ENCODE measurements around the gene PIP5K1C. TPM values are rescaled to one million over a fixed set of nuclear protein-coding genes. Genes with fewer than 3 reads are reported as not detected.

The PIP5K1C gene
- total RNA-seq, 2 donors from 2014 or later = 16.6 to 30.7 TPM

DNA sequence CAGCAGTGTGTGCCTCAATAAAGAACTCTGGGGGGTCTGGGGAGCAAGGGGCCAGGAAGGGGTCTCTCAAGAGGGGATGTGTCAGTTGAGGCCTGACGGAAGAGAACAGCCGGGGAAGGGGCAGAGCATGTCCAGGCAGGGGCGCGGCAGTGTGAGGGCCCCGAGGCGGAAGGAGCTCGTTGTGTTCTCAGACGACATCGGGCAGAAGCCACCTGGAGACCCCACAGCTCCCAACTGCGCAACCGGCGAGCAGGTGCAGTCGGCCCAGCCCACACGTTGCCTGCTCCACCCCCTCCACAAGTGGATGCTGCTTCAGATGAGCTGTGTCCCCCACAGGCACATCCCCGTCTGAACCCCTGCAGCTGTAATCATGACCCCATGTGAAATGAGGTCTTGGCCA is 78.6 kb downstream of the PIP5K1C start:
- no peak for DNase-seq
- H3K27ac ChIP-seq = no peak overlapping the region
- no peaks in the 10 kb centered on the region for H3K27me3 ChIP-seq
- H3K4me3 ChIP-seq = no peak overlapping the region
- H3K9me3 ChIP-seq = no peaks in the 10 kb centered on the region
- ATAC-seq = no peak
- WGBS, 2 donors = 90 to 96% methylated on average over 8 to 12 of the region's 15 CpGs
- H3K4me1 ChIP-seq = peaks cover 23% of the 10 kb centered on the region
- intact Hi-C loops (cut with DNase I) = no loop called here
- H3K36me3 ChIP-seq (replicated peaks in 1 of 2; ENCODE audit: insufficient read depth in 1 of 2, low read depth in 2 of 2) = peaks cover 0 to 2% of the 10 kb centered on the region in 2 donors
- TF ChIP-seq POLR2A (IDR thresholded peaks at IDR 0.05) = no peak
- TF ChIP-seq, protein P1, sequence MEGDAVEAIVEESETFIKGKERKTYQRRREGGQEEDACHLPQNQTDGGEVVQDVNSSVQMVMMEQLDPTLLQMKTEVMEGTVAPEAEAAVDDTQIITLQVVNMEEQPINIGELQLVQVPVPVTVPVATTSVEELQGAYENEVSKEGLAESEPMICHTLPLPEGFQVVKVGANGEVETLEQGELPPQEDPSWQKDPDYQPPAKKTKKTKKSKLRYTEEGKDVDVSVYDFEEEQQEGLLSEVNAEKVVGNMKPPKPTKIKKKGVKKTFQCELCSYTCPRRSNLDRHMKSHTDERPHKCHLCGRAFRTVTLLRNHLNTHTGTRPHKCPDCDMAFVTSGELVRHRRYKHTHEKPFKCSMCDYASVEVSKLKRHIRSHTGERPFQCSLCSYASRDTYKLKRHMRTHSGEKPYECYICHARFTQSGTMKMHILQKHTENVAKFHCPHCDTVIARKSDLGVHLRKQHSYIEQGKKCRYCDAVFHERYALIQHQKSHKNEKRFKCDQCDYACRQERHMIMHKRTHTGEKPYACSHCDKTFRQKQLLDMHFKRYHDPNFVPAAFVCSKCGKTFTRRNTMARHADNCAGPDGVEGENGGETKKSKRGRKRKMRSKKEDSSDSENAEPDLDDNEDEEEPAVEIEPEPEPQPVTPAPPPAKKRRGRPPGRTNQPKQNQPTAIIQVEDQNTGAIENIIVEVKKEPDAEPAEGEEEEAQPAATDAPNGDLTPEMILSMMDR (IDR thresholded peaks at IDR 0.05) = no peak

DNA sequence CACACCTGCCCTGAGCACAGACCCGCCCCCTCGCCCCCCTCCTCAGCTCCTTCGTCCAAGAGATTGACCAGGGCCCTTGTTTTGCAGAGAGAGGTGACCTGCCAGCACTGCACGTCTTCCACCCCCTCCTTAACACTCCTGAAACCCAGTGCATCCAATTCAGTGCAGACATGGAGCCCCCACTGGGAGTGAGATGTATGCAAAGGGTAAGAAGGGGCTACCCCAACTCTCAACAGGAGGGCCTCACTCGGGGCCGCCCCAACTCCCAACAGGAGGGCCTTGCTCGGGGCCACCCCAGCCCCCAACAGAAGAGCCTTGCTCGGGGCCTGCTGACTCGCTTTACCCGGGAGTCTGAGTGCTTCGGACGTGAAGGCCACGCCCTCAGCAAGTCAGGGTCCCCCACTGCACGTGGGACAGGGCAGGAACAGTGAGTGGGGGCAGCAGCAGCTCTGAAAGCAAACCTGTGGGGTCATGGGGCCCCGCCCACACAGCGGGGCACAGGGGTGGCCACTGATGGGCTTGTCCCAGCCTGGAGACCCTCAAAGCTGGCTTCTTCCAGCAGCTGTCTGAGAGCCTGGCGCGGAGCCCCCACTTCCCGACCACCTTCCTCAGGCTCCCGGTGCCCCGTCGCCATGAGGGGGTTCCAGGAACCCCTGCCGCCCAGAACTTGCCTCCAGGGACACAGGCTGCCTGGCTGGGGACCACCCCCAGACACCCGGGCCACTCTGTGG is 79.3 kb downstream of the PIP5K1C start:
- ATAC-seq (no peak), DNase-seq (no peak)
- intact Hi-C loops (cut with DNase I) = no loop called here
- H3K9me3 ChIP-seq = no peaks in the 10 kb centered on the region
- 83 to 90% methylated on average over 4 to 24 of the region's 24 CpGs for WGBS, 2 donors
- no peak overlapping the region for H3K4me3 ChIP-seq
- H3K27me3 ChIP-seq = no peaks in the 10 kb centered on the region
- TF ChIP-seq POLR2A (IDR thresholded peaks at IDR 0.05) = no peak
- TF ChIP-seq, protein P1 (IDR thresholded peaks at IDR 0.05) = no peak
- peaks cover 21% of the 10 kb centered on the region for H3K4me1 ChIP-seq
- peaks cover 0 to 2% of the 10 kb centered on the region in 2 donors for H3K36me3 ChIP-seq (replicated peaks in 1 of 2; ENCODE audit: insufficient read depth in 1 of 2, low read depth in 2 of 2)
- H3K27ac ChIP-seq = no peak overlapping the region

DNA sequence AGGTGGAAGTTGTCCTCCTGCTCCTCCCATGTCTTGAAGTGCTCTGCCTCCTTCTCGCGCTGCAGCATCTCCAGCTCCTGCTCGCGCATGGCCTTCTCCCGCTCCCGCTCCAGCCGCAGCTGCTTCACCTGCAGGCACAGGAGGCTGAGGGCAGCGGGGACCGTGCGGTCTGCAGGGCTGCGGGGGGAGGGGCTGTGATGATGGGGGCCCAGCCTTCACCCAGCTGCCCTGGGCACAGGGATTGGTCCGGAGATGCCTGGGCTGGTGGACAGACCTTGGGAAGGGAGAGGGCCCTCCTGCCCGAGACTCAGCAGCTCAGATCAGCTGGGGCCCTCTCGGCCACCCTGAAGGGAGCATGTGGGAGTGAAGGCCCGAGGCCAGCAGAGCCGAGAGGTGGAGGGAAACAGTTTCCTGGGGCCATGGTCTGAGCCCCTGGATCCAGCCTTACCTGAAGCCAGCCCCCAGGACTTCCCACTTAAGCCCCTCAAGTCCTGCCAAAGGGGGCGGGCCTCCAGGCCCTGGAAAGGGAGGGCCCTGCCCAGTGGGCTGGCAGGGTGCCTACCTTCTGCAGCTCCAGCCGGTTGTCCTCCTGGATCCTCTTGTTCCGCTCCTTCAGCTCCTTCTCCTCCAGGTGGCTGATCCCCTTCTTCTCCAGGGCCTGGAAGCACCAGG is 80.0 kb downstream of the PIP5K1C start:
- no peak overlapping the region for H3K27ac ChIP-seq
- peaks cover 14% of the 10 kb centered on the region for H3K4me1 ChIP-seq
- H3K27me3 ChIP-seq = no peaks in the 10 kb centered on the region
- DNase-seq (no peak), ATAC-seq (no peak)
- peaks cover 0 to 2% of the 10 kb centered on the region in 2 donors for H3K36me3 ChIP-seq (replicated peaks in 1 of 2; ENCODE audit: insufficient read depth in 1 of 2, low read depth in 2 of 2)
- no peaks in the 10 kb centered on the region for H3K9me3 ChIP-seq
- H3K4me3 ChIP-seq = no peak overlapping the region
- intact Hi-C loops (cut with DNase I) = no loop called here
- 84 to 85% methylated on average over 11 to 19 of the region's 19 CpGs for WGBS, 2 donors
- no peak for TF ChIP-seq POLR2A (IDR thresholded peaks at IDR 0.05)

DNA sequence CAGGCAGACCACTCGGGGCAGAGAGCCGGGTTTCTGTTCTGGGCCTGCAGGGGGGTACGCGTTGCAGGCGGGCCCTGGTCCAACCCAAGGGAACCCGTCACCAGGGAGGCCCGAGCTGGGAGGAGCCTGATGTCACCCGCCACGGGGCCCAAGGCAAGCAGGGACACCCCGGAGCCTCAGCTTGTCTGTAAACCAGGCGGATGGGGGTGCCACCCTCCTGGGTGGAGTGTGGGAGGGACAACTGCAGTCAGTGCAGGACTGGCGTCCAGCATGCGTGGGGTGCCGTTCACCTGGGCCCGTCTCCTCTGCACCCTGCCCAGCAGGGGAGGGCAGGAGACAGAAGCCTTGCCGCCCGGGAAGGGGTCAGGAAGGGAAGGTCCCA is 80.6 kb downstream of the PIP5K1C start:
- DNase-seq (no peak), ATAC-seq (no peak)
- TF ChIP-seq POLR2A (IDR thresholded peaks at IDR 0.05) = no peak
- TF ChIP-seq, protein P1 (IDR thresholded peaks at IDR 0.05) = no peak
- H3K27me3 ChIP-seq = no peaks in the 10 kb centered on the region
- H3K4me1 ChIP-seq = peaks cover 8% of the 10 kb centered on the region
- WGBS, 2 donors = 83 to 92% methylated on average over 6 to 16 of the region's 17 CpGs
- peaks cover 0 to 2% of the 10 kb centered on the region in 2 donors for H3K36me3 ChIP-seq (replicated peaks in 1 of 2; ENCODE audit: insufficient read depth in 1 of 2, low read depth in 2 of 2)
- no peaks in the 10 kb centered on the region for H3K9me3 ChIP-seq
- intact Hi-C loops (cut with DNase I) = loop anchor here (10.0 kb wide), 1 partner anchor 325 kb away; no protein-coding TSS in a partner anchor
- no peak overlapping the region for H3K27ac ChIP-seq
- no peak overlapping the region for H3K4me3 ChIP-seq

DNA sequence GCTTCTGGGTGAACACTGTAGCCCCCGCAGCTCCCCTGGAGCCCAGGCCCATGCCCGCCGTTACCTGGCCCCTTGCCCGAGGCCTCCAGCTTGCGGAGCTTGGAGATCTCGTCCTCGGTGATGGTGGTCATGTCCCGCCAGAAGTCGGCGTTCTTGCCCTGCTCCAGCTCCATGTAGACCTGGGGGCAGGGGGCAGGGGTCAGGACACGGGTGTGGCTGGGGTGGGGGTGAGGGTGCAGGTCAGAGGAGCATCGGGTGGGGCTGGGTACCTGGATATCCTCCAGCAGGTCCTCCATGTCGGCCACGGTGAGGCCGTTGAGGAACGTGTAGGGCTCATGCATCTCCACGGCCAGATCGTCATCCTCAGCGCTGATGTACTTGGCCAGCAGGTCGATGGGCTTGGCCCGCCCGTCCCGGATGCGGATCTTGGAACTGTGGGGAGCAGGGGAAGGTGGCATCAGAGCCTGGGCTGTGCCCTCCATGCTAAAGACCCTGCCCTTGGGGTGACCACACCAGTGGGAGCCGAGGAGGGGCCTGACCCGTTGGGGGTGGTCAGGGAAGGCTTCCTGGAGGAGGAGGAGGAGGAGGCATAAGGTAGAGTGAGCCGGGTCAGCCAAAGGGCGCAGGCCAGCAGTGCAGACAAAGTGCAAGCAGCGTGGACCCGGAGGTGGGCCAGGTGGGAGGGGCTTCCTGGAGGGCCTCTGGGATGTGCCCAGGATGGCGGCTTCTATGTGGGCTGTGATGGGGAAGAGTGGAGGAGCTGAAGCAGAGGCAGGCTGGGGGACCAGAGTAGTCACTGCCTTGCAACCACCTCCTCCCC is 81.2 kb downstream of the PIP5K1C start:
- H3K27me3 ChIP-seq = no peaks in the 10 kb centered on the region
- H3K4me3 ChIP-seq = no peak overlapping the region
- 86 to 91% methylated on average over 21 to 31 of the region's 31 CpGs for WGBS, 2 donors
- H3K9me3 ChIP-seq = no peaks in the 10 kb centered on the region
- peaks cover 0 to 2% of the 10 kb centered on the region in 2 donors for H3K36me3 ChIP-seq (replicated peaks in 1 of 2; ENCODE audit: insufficient read depth in 1 of 2, low read depth in 2 of 2)
- TF ChIP-seq POLR2A (IDR thresholded peaks at IDR 0.05) = no peak
- TF ChIP-seq, protein P1 (IDR thresholded peaks at IDR 0.05) = no peak
- no peak for ATAC-seq
- DNase-seq = no peak
- H3K27ac ChIP-seq = no peak overlapping the region
- intact Hi-C loops (cut with DNase I) = loop anchor here (10.0 kb wide), 1 partner anchor 324 kb away; no protein-coding TSS in a partner anchor
- peaks cover 2% of the 10 kb centered on the region for H3K4me1 ChIP-seq

Data from body of pancreas (tissue), 4 donors.